GM19193 (cell line): ENCODE results near the gene GADD45GIP1.

Experiments used
- POLR2A ChIP-seq: IDR thresholded peaks from 4 replicates; pipeline ENCODE4 v1.6.1; 2011; ENCODE audit not compliant: insufficient read depth, insufficient read length; ENCODE audit errors: extremely low read depth

Gene GADD45GIP1

GRCh38 chr19:12938779-12939601 is 18.0 kb downstream of the GADD45GIP1 start:
- no peak for TF ChIP-seq POLR2A

DNA sequence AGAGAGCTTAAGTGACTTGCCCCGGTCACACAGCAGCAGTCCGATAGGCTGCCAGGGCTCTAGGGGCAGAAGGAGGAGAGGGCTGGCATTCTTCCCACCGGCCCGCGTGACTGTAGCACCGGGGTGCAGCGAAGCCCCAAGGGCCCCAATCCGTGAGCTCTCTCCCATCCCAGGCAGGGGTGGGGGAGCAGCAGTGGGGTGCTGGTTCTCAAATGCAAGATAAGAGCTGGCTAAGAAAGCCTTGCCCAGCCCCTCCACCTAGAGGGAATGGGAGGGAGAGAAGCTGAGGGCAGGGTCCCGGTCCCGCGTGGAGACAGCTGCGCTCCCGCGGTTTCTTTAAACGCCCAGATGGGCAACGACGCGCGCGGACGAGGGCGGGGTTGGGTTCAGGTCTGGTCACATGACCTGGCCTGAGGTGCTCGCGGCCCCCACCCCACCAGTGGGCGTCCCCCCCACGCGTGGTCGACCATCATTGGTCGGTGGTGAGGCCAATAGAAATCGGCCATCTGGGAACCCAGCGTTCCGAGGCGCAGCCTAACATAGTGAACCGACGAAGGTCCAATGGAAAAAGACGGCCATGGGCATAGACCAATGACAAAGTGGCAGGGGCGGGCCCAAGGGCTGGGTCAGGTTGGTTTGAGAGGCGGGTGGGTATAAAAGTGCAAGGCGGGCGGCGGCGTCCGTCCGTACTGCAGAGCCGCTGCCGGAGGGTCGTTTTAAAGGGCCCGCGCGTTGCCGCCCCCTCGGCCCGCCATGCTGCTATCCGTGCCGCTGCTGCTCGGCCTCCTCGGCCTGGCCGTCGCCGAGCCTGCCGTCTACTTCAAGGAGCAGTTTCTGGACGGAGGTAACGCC is 18.9 kb downstream of the GADD45GIP1 start, which contains the start of gene CALR:
Gene CALR (plus strand): TSS at position 683 of the 852 bp plus-strand sequence. CDS start 71 bp downstream, at position 754.
- peak; percentile 100 for TF ChIP-seq POLR2A

- TF ChIP-seq POLR2A: no peak
Observed at GRCh38 chr19:12937093-12937926, 19.7 kb downstream of the GADD45GIP1 start.

GRCh38 chr19:12936582-12936981 is 20.4 kb downstream of the GADD45GIP1 start:
- TF ChIP-seq POLR2A: no peak

GRCh38 chr19:12935071-12935470 is 22.0 kb downstream of the GADD45GIP1 start:
- no peak for TF ChIP-seq POLR2A

DNA sequence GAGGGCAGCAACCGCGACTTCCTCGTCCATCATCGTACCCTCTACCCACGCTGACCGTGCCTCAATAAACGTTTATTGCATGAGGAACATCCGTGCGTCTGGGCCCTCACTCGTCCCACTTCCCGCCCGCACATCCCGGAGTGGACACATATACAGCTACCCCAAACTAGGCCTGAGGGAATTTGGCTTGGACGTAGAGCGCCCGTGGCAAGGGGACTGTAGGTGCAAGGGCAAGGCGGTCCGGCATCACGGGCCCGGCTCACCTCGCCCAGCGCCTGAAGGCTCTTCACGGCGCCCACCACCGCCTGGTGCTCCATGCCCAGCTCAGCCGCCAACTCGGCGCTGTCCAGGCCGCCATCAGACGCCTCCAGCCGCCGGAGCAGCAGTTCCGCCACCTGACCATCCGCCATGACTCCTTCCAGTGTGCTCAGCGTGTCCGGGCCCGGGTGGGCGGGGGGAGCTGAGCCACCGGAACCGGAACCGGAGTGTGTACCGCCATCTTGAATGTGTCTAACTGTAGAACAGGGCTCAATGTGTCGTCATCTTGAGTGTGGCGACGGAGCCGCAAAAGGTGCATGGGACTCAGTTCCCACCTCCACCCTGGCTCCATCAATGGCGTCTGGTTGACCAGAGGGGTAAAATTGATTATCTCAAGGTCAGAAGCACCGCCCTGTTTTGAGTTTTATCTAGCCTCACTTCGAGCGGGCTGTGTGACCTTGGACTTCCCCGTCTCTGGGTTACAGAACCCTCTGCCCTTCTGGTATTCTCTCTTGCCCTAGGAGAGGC is 23.5 kb downstream of the GADD45GIP1 start, which contains the start of gene FARSA:
Gene FARSA (minus strand): TSS at position 425 of the 786 bp plus-strand sequence. CDS start 15 bp downstream, at position 410.
- peak; percentile 96 for TF ChIP-seq POLR2A

GRCh38 chr19:12932392-12933286 is 24.4 kb downstream of the GADD45GIP1 start:
- no peak for TF ChIP-seq POLR2A

DNA sequence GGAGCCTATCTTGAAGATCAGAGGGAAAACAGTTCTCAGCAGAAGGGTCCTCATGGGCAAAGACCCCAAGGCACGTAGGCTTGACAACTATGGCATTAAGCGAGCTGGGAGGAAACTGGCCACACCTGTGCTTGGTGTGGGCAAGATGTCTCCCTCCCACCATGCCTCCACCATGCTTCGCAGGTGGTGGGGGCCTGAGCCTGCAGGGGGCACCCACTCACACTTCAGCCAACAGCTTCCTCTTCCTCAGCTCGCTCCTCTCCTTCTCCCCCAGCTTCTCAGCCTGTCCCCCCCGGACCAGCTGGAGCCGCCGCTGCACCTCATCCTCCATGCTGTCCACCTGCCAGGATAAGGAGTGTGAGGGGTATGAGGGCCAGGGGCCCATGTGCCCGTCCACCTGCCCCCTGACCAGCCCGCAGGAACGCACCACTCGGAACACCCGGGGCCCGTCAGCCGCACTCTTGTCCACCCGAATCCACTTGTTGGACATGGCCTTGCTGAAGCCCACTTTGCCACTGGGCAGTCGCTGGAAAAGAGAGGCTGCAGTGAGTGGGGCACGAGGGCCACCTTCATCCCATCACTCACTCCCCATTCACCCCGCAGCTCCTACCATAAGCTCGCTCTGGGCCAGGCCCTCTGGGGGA is 26.9 kb downstream of the GADD45GIP1 start:
- no peak for TF ChIP-seq POLR2A

GRCh38 chr19:12924621-12925310 is 32.3 kb downstream of the GADD45GIP1 start:
- TF ChIP-seq POLR2A: no peak

DNA sequence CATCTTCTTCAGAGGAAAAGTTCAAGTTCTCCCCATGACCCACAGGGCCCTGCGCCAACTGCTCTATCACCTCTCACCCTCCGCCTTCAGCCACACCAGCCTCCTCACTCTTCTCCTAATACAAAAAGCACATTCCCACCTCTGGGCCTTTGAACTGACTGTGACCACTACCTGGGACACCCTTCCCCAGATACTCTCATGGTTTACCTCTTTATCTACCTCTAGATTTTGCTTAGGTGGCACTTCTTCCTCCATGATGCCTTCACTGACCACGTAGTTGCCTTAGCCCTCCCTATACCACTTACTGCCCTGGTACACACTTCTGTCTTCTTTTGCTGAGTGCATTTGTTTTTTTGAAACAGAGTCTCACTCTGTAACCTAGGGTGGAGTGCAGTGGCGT is 34.1 kb downstream of the GADD45GIP1 start:
- no peak for TF ChIP-seq POLR2A

DNA sequence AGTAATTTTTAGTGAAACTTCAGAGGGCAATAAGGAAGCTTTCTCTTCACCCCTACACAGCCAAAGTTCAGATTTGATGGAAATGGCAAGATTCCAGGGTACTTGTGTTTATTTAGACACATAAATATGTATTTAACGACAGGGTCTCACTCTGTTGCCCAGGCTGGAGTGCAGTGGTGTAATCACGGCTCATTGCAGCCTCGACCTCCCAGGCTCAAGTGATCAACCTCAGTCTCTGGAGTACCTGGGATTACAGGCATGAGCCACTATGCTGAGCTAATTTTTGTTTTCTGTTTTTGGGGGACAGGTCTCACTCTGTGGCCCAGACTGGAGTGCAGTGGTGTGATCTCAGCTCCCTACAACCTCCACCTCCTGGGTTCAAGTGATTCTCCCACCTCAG is 36.0 kb downstream of the GADD45GIP1 start:
- no peak for TF ChIP-seq POLR2A

DNA sequence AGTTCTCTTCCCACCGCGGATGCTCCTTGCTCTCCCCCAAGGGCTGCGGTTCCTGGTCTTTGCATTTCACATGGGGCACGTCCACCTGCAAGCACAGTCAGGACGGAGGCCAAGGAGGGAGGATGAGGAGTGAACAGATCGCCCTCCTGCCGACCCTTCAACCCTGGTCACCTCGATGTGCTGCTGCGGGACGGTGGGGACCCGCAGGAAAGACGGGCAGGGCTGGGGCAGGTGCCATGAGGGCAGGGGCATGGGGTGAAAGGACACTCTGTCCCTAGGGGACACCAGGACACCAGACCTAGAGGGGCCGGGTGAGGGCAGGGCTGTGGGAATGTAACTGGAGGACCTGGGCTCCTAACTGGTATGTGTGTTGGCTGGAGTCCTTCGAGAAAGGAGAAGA is 38.8 kb downstream of the GADD45GIP1 start:
- TF ChIP-seq POLR2A: no peak
